Uterus (tissue), 2 donors: ENCODE results near the gene RGS9.

ENCODE experiments used
- CTCF ChIP-seq, 4 experiments: fragments of 200-600 bp in 2 of 4; fragments of 450-650 bp in 2 of 4; sonication (generic) in 2 of 4; IDR thresholded peaks; one replicate each; pipeline ENCODE4 v1.5.1; 2016 to 2019; ENCODE audit warnings: antibody characterized with exemption in 4 of 4, mild to moderate bottlenecking in 2 of 4, moderate library complexity in 1 of 4
- POLR2A ChIP-seq, 2 donors: fragments of 450-650 bp; IDR thresholded peaks; one replicate each; pipeline ENCODE4 v1.6.1; 2016; ENCODE audit warnings: antibody characterized with exemption in 2 of 2, mild to moderate bottlenecking in 1 of 2, moderate library complexity in 1 of 2

DNA sequence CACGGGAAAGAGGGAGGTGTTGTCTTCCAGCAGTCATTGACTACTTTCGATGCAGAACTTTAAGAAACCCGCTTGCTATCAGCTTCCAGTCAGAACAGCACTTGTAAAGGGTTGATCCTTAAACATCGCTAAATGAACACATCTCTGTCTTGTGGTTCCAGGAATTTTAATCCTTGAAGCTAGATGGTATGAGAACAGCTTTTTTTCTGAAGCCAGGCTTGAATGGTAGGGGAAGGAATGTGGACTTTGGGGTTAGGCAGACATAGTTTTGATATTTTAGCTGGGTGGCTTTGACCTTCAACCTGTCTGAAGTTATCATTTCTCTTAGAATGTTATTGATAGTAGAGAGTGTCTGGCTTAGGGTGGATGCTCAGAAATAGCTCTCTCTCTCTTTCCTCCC, 81.1 kb downstream of the RGS9 start:
- TF ChIP-seq POLR2A (IDR thresholded peaks at IDR 0.05) (no peak), CTCF (IDR thresholded peaks at IDR 0.05) (no peak)
